Cardiac muscle cell (in vitro differentiated cells and primary cell): Measurements from ENCODE around the gene VWA5B1. TPM values are rescaled to one million over a fixed set of nuclear protein-coding genes. Genes with fewer than 3 reads are reported as not detected.
A peak's percentile ranks its signal among the peaks of the same experiment; 100 is the strongest.

Experiments used
- DNase-seq, 2 donors: peaks; one replicate each; pipeline versions ENCODE4 v3.0.0 to v3.0.0-alpha.2; 2010 to 2017; ENCODE audit warnings: low read depth in 1 of 2, low spot score in 1 of 2
- H3K27ac ChIP-seq: fragments of 200-600 bp; sonication (generic); 2 replicates; pipeline ENCODE4 v1.5.1; 2016
- H3K27me3 ChIP-seq: fragments of 200-600 bp; sonication (generic); 2 replicates; pipeline ENCODE4 v1.6.0; 2016; ENCODE audit warnings: control low read depth
- H3K36me3 ChIP-seq: fragments of 200-600 bp; sonication (generic); 2 replicates; pipeline ENCODE4 v1.5.1; 2016; ENCODE audit warnings: control low read depth
- H3K4me1 ChIP-seq: fragments of 200-600 bp; sonication (generic); 2 replicates; pipeline ENCODE4 v1.8.1; 2017; ENCODE audit warnings: low read depth, mild to moderate bottlenecking, mixed run types
- H3K4me3 ChIP-seq: fragments of 200-600 bp; sonication (generic); 2 replicates; pipeline ENCODE4 v1.5.1; 2016; ENCODE audit warnings: mild to moderate bottlenecking
- H3K9me3 ChIP-seq: fragments of 200-600 bp; sonication (generic); 2 replicates; pipeline ENCODE4 v1.5.1; 2017; ENCODE audit warnings: low read depth, mild to moderate bottlenecking, control low read depth
- polyA plus RNA-seq: library from polyadenylated mRNA; unstranded; fragments of >200 nt; fragmentation: Nextera tagmentation; extraction: Ambion mirVana; gene quantifications from 2 replicates; pipeline ENCODE4 v1.2.1, GENCODE V29; 2016
- total RNA-seq: library from RNA; depleted of rRNA; stranded (reverse); fragments of >200 nt; gene quantifications from 2 replicates; pipeline ENCODE4 v1.2.3, GENCODE V29; 2016
- TF ChIP-seq, protein P1 (sequence below): IDR thresholded peaks from 2 replicates; pipeline ENCODE4 v1.5.1; 2012; ENCODE audit warnings: low read depth, mild to moderate bottlenecking, low read length

The VWA5B1 gene
- total and polyA plus RNA-seq, 2 experiments from 2014 or later = 0.27 to 0.37 TPM

DNA sequence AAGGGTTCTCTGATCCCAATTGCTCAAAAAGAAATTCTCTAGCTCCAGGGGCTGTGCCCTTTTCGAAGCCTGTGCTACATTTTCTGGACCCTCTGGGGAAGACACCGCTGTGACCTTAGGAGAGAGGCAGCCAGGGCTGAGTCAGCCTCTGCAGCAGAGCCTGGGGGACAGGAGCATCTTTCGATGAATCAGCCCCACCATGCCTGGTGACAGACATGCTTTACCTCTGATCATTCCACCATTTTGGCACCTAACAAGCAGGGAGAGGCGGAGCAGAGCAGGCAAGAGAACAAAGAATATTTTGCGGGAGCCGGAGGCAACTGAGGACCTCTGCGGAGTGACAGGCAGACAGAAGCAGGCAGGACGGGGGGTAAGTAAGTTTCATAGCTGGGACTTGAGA, 84.9 kb downstream of the VWA5B1 start:
- no peak for DNase-seq
- H3K9me3 ChIP-seq = no peaks in the 10 kb centered on the region
- H3K27me3 ChIP-seq = peaks cover 93% of the 10 kb centered on the region
- no peak overlapping the region for H3K4me3 ChIP-seq
- no peaks in the 10 kb centered on the region for H3K36me3 ChIP-seq
- TF ChIP-seq, protein P1, sequence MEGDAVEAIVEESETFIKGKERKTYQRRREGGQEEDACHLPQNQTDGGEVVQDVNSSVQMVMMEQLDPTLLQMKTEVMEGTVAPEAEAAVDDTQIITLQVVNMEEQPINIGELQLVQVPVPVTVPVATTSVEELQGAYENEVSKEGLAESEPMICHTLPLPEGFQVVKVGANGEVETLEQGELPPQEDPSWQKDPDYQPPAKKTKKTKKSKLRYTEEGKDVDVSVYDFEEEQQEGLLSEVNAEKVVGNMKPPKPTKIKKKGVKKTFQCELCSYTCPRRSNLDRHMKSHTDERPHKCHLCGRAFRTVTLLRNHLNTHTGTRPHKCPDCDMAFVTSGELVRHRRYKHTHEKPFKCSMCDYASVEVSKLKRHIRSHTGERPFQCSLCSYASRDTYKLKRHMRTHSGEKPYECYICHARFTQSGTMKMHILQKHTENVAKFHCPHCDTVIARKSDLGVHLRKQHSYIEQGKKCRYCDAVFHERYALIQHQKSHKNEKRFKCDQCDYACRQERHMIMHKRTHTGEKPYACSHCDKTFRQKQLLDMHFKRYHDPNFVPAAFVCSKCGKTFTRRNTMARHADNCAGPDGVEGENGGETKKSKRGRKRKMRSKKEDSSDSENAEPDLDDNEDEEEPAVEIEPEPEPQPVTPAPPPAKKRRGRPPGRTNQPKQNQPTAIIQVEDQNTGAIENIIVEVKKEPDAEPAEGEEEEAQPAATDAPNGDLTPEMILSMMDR = no peak
- H3K27ac ChIP-seq = no peak overlapping the region
- no peaks in the 10 kb centered on the region for H3K4me1 ChIP-seq

DNA sequence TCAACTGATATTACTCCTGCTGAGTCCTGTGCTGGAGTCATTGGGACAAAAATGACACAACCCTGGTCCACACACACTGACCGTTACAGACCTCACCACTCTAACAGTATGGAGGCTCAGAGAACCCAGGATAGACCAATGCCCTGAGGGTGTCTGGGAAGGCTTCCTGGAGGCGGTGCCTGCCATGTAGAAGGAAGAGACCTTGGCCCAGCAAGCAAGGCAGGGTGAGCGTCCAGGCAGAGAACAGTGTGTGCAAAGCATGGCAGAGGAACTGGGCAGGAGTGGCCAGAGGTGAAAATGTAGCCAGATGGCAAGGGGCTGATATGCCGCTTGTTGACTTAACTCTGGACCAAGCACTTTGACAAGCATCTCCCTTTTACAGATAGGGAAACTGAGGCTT, 85.5 kb downstream of the VWA5B1 start:
- no peak overlapping the region for H3K27ac ChIP-seq
- no peak overlapping the region for H3K4me3 ChIP-seq
- TF ChIP-seq, protein P1 = no peak
- no peaks in the 10 kb centered on the region for H3K4me1 ChIP-seq
- no peaks in the 10 kb centered on the region for H3K36me3 ChIP-seq
- H3K9me3 ChIP-seq = no peaks in the 10 kb centered on the region
- no peak for DNase-seq
- peaks cover 93% of the 10 kb centered on the region for H3K27me3 ChIP-seq

DNA sequence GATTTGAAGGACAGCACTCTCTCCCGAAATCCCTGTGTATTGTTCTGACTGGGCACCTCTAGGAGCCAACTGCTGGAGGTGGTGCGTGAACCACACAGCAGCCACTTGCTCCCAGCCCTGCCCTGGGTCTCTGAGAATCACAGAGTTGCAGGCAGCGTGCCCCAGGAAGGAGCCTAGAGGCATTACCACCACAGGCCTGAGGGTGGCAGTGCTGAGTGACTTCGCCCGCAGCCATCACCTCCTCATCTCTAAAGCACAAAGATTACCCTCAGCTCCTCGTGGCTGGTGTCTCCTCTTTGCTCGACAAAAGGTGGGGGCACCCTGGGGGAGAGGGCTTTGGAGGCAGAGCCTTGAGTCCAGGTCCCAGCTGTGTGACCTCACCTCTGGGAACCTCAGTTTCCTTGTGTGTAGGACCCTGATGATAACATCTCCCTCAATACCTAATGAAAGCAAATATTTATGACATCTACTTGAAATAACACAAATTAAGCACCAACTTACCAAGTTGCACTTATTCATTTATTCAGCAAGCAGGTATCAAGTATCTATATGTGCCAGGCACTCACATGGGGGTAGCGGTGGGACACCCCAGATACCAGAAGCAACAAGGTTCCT, 86.3 kb downstream of the VWA5B1 start:
- Histone ChIP-seq H3K27ac (no peak overlapping the region), H3K9me3 (no peaks in the 10 kb centered on the region), H3K4me3 (no peak overlapping the region), H3K36me3 (no peaks in the 10 kb centered on the region), H3K27me3 (peaks cover 88% of the 10 kb centered on the region), H3K4me1 (no peaks in the 10 kb centered on the region)
- peak; percentile 42 to 58 for DNase-seq
- TF ChIP-seq, protein P1 = peak; percentile 91

DNA sequence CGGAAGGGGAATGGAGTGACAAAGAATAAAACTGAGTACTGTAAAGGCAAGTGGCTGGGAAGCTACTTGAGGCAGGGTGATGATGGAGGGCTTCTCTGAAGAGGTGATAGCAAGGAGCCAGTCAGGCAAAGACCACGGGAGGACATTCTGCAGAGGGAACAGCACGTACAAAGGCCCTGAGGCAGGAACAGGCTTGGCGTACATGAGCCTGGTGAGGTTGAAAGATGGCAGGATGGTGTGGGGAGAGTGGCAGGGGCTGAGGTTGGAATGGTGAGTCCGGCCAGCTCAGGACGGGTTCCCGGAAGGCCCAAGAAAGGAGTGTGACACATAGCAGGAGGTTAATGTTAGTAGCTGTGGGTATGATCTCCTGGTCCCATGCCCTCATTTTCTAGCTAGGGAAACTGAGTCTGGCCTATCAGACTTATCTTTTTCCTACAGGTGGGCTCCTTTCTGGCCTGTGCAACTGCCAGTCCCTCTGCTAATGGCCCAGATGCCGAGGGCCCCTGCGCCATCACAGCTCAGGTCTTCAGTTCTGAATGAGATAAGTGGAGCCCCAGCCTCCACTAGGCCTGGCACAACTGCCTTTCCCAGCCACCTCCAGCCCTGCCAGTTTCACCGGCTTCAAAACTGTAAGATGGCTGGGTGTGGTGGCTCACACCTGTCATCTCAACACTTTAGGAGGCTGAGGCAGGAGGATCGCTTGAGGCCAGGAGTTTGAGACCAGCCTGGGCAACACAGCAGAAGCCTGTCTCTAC, 87.0 kb downstream of the VWA5B1 start:
- Histone ChIP-seq H3K36me3 (no peaks in the 10 kb centered on the region), H3K27me3 (peaks cover 84% of the 10 kb centered on the region)

DNA sequence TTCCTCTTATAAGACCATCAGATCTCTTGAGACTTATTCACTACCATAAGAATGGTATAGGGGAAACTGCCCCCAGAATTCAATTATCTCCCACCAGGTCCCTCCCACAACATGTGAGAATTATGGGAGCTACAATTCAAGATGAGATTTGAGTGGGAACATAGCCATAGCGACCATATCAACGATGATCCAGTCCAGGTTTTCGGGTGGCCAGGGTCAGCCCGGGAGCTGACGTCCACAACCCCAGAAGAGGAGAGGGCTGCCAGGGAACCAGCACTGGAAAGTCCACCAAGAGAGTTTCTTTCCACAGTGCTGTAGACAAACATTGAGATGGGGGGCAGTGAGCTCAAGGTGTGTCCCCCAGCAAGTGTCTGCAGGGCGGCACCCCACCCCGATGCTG, 88.4 kb downstream of the VWA5B1 start:
- TF ChIP-seq, protein P1 = no peak
- no peak for DNase-seq
- no peak overlapping the region for H3K27ac ChIP-seq
- H3K9me3 ChIP-seq = no peaks in the 10 kb centered on the region
- no peaks in the 10 kb centered on the region for H3K36me3 ChIP-seq
- H3K4me1 ChIP-seq = no peaks in the 10 kb centered on the region
- H3K4me3 ChIP-seq = no peak overlapping the region
- peaks cover 84% of the 10 kb centered on the region for H3K27me3 ChIP-seq

More for the DNA sequence above, 87.0 kb downstream of the VWA5B1 start:
- DNase-seq = no peak
- Histone ChIP-seq H3K9me3 (no peaks in the 10 kb centered on the region), H3K4me3 (no peak overlapping the region), H3K4me1 (no peaks in the 10 kb centered on the region), H3K27ac (no peak overlapping the region)
- TF ChIP-seq, protein P1 = no peak
